GM13976 (cell line): Measurements from ENCODE around the gene RASGRP1.

ENCODE experiments used
- DNase-seq: peaks from one replicate; pipeline ENCODE4 v3.0.0; 2012; ENCODE audit warnings: low spot score
- in situ Hi-C: fragments of 300-500 bp; cut with MboI; formaldehyde crosslinking; loops from one replicate; pipeline ENCODE4 v1.12.0; 2022; ENCODE audit warnings: low sequenced_read_pairs, mixed read lengths, inconsistent platforms; ENCODE audit not compliant: unreplicated experiment
- TF ChIP-seq, protein P1 (sequence below): IDR thresholded peaks from 2 replicates; pipeline ENCODE4 v1.5.1; 2012; ENCODE audit warnings: borderline replicate concordance, mild to moderate bottlenecking; ENCODE audit not compliant: insufficient read depth; ENCODE audit errors: extremely low read depth, missing control alignments, control extremely low read depth

The RASGRP1 gene

DNA sequence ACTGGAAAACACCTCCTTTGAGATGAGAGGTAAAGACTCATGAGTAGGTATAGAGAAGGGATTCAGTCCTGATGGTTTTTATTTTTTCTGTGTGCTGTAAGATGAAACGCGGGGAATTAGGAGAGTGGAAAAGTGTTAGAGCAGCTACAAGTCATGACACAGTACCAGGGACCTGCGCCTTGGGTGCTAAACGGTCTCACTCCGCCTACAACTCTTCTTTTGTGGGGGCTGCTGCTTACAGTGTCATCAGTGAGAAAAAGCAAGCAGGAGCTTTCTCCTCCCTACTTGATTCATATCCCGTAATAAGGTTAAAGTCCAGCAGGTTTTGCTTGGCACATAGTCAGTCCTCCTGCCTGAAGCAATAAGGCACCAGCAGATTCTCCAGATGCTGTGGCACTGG, 39.1 kb downstream of the RASGRP1 start:
- in situ Hi-C loops, result no loop called here
- no peak for DNase-seq
- TF ChIP-seq, protein P1, sequence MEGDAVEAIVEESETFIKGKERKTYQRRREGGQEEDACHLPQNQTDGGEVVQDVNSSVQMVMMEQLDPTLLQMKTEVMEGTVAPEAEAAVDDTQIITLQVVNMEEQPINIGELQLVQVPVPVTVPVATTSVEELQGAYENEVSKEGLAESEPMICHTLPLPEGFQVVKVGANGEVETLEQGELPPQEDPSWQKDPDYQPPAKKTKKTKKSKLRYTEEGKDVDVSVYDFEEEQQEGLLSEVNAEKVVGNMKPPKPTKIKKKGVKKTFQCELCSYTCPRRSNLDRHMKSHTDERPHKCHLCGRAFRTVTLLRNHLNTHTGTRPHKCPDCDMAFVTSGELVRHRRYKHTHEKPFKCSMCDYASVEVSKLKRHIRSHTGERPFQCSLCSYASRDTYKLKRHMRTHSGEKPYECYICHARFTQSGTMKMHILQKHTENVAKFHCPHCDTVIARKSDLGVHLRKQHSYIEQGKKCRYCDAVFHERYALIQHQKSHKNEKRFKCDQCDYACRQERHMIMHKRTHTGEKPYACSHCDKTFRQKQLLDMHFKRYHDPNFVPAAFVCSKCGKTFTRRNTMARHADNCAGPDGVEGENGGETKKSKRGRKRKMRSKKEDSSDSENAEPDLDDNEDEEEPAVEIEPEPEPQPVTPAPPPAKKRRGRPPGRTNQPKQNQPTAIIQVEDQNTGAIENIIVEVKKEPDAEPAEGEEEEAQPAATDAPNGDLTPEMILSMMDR, result no peak

DNA sequence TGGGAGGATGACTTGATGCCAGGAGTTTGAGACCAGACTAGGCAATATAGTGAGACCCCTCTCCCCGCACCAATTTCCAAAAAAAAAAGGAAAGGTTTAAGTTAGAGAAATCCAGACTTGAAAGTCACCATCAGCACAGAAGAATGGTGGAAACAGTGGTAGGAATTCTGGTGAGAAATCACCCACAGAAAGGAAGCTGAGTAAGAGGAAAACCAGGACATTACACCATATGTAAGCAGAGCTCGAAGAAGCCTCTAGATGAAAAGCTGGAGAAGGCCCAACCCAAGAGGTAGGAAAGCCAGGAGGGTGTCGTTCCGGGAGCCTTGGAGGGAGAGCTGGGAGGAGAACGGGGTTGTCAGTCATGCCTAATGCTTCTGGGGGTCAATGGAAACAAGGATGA, 40.5 kb downstream of the RASGRP1 start:
- in situ Hi-C loops, result no loop called here
- DNase-seq, result no peak
- TF ChIP-seq, protein P1, result no peak

DNA sequence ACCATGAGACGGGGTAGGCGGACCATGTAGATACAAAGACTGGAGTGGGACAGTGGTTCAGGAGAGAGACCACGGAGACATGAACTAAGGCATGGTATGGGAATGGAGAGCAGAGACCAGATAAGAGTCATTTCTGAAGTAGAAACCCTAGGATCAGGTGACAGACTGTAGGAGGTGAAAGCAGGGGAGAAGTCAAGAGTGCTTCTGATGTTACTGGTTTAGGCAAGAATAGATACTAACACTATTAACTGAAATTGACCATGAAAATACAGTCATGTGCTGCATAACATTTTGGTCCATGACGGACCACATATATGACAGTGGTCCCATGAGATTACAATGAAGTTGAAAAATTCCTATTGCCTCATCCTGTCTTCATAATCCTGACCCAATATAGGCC, 41.7 kb downstream of the RASGRP1 start:
- TF ChIP-seq, protein P1, result no peak
- in situ Hi-C loops, result no loop called here
- DNase-seq, result no peak

DNA sequence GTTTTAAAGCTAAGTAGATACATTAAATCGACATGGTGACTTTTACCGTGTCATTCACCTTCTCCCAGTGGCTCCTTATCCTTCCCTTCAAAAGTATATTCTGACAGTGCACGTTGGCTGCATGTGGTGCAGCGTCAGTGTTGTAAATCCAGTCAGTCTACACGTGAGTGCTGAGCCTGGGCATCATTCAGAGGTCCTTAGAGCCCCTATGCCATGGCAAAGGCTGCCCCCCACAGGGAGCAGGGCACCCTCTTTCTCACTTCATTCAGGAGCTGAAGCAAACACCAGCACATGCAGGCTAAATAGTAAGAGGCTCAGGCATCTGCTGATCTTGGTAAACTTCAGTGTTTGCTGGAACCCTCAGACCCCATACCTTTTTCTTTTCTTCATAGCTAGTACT, 43.3 kb downstream of the RASGRP1 start:
- no peak for DNase-seq
- TF ChIP-seq, protein P1, result peak; percentile 1
- in situ Hi-C loops, result no loop called here

DNA sequence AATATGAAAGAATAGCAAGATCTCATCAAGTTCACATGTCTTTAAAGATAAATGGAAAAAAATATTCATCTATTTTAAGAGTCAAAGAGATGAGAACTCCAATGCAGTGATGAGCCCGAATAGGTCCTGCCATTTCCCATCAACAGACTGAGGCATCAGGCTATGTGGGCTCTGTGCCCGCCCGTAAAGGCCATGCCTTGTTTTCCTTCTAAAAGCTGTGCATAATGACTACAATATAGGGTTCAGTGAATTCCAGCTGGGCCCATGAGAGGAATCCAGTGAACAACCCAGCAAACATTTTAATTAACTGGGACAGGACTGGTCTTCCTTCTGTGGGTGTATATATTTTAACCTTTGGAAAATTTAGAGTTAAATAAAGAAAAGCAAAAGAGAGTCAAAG, 44.6 kb downstream of the RASGRP1 start:
- in situ Hi-C loops, result no loop called here
- no peak for DNase-seq
- TF ChIP-seq, protein P1, result no peak

DNA sequence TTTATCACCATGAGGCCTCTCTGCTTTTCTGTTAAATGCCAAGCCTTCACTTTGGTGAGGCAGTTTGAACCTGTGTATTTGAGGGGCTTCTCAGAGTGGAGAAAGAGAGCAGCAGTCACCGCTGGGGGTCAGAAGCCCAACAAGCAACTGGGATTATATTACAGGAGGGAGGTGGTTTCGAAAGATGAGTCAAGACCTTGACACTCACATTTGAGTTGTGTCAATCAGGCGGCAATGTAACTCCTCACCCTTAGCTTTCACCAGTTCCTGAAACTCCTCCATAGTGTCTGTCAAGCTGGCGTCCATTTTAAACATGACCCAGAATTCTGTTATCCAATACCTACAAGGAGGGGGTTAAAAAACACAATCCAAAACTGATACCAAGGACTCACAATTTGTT, 46.5 kb downstream of the RASGRP1 start:
- in situ Hi-C loops, result no loop called here
- TF ChIP-seq, protein P1, result no peak
- no peak for DNase-seq

DNA sequence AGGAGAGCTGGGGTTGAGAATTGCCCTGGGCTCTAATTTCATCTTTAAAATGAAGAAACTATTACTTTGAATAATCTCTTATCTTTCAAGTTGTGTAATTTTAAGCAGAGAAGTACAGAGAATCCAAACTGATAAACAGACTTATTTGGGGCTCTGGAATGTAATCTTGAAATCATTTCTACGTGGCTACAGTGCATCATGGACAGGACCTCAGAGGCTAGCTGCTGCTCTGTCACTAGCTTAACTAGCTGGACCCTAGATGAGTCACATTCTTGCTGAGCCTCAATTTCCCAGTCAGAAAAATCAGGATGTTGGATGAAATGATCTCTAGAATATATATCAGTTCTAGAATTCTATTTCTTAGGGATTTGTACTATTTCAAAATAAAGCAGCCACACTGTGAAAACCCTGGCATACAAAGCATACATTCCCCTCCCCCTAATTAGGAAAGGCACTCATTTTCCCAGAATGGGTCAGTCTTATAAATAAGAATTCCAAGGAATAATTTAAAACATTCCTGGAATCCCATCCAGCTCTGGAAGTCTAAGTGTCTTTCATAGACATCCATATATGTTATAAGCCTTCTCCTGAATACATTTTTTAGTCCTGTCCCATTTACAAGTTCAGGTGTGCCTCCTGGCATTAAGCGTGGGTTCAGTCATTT, 47.2 kb downstream of the RASGRP1 start:
- TF ChIP-seq, protein P1, result no peak
- DNase-seq, result no peak
- in situ Hi-C loops, result no loop called here
